Kidney (tissue), 14 donors: ENCODE results near the gene SLC28A1. TPM values are rescaled to one million over a fixed set of nuclear protein-coding genes. Genes with fewer than 3 reads are reported as not detected.

Experiments
- DNase-seq, 5 donors: peaks; one replicate each; pipeline ENCODE4 v3.0.0-alpha.2; 2013 to 2020
- FAIRE-seq: peaks from 2 replicates; lab custom pipeline; 2012; peaks lifted over from hg19 to GRCh38; lab: Jason Lieb, UNC
- H3K27ac ChIP-seq, 2 donors: one replicate each; pipeline ENCODE4 v1.7.0; 2013; ENCODE audit warnings: low read depth in 2 of 2, low read length in 2 of 2, inconsistent platforms in 1 of 2
- H3K27me3 ChIP-seq: one replicate; pipeline ENCODE4 v1.7.1; 2013; ENCODE audit warnings: low read length, inconsistent platforms; ENCODE audit not compliant: control insufficient read depth, insufficient read depth
- H3K36me3 ChIP-seq, 3 donors: one replicate each; pipeline versions ENCODE4 v1.7.0 to v1.7.1; 2013; ENCODE audit warnings: low read length in 3 of 3, control low read depth in 1 of 3, inconsistent platforms in 1 of 3; ENCODE audit not compliant: insufficient read depth in 3 of 3, control insufficient read depth in 2 of 3
- H3K4me1 ChIP-seq, 3 donors: one replicate each; pipeline versions ENCODE4 v1.7.0 to v1.7.1; 2013; ENCODE audit warnings: low read length in 3 of 3, inconsistent platforms in 1 of 3, low read depth in 1 of 3; ENCODE audit not compliant: control insufficient read depth in 2 of 3, insufficient read depth in 2 of 3
- H3K4me3 ChIP-seq, 3 donors: one replicate each; pipeline versions ENCODE4 v1.7.0 to v1.8.1; 2013; ENCODE audit warnings: low read length in 3 of 3, control low read depth in 1 of 3, inconsistent platforms in 1 of 3
- H3K9ac ChIP-seq, 3 donors: one replicate each; pipeline versions ENCODE4 v1.7.0 to v1.7.1; 2013; ENCODE audit warnings: low read length in 3 of 3, control low read depth in 1 of 3, inconsistent platforms in 1 of 3
- H3K9me3 ChIP-seq, 3 donors: one replicate each; pipeline versions ENCODE4 v1.7.0 to v1.7.1; 2013; ENCODE audit warnings: low read length in 3 of 3, control low read depth in 1 of 3, inconsistent platforms in 1 of 3; ENCODE audit not compliant: control insufficient read depth in 2 of 3, insufficient read depth in 1 of 3
- intact Hi-C: fragments of 100-400 bp; cut with DNase I; formaldehyde crosslinking; loops from one replicate; pipeline ENCODE4 v1.11.1; 2022
- polyA plus RNA-seq: library from polyadenylated mRNA; stranded (reverse); fragments of 350-450 nt; fragmentation: Illumina TruSeq; extraction: RNeasy Lipid Tissue Mini Kit (QIAGEN cat#74804); gene quantifications from one replicate; pipeline ENCODE4 v1.2.3, GENCODE V29; 2014; ENCODE audit warnings: low read depth, low replicate concordance; ENCODE audit not compliant: insufficient read depth
- total RNA-seq: library from RNA; stranded (reverse); fragmentation: NEBNext Ultra II Directional; extraction: Animal tissue kit (Norgen Biotek cat#: 25700); gene quantifications from one replicate; pipeline ENCODE4 v1.2.1, GENCODE V29; 2021
- TF ChIP-seq, protein P1 (sequence below): IDR thresholded peaks from 3 replicates; pipeline ENCODE4 v1.5.1; 2012; ENCODE audit warnings: mild to moderate bottlenecking, moderate library complexity, borderline replicate concordance; ENCODE audit not compliant: insufficient read depth; ENCODE audit errors: extremely low read depth
- donor health status: control.
- donor health status: control.
- donor health status: control.
- donor health status: control.
- donor health status: control.
- donor health status: DM: yes; HTN: yes; CAD: no.
- donor health status: Normal renal cell carcinoma (clear cell type).

Gene SLC28A1
- total and polyA plus RNA-seq, 2 donors from 2014 or later: 12.8 to 51.2 TPM

DNA sequence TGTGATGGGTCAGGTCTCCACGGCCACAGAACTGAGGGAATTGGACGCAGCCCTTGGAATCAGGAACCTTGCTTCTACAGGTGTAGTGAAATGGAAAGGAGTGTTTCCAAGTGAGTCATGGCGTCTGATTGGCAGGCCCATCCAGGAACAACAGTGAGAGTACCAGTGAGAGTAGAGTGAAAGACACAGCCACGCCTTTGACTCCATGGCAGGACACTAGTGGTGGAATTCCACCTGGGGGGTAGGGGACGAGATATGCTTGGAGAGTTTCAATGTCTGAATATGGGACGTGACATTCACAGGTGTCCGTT is 3.0 kb upstream of the SLC28A1 start:
- H3K9me3 ChIP-seq: no peaks in the 10 kb centered on the region
- H3K36me3 ChIP-seq: no peaks in the 10 kb centered on the region
- H3K27ac ChIP-seq: no peak overlapping the region
- peaks cover 0 to 4% (median 2%) of the 10 kb centered on the region in 3 donors for H3K4me1 ChIP-seq
- TF ChIP-seq, protein P1, sequence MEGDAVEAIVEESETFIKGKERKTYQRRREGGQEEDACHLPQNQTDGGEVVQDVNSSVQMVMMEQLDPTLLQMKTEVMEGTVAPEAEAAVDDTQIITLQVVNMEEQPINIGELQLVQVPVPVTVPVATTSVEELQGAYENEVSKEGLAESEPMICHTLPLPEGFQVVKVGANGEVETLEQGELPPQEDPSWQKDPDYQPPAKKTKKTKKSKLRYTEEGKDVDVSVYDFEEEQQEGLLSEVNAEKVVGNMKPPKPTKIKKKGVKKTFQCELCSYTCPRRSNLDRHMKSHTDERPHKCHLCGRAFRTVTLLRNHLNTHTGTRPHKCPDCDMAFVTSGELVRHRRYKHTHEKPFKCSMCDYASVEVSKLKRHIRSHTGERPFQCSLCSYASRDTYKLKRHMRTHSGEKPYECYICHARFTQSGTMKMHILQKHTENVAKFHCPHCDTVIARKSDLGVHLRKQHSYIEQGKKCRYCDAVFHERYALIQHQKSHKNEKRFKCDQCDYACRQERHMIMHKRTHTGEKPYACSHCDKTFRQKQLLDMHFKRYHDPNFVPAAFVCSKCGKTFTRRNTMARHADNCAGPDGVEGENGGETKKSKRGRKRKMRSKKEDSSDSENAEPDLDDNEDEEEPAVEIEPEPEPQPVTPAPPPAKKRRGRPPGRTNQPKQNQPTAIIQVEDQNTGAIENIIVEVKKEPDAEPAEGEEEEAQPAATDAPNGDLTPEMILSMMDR: no peak
- no peak overlapping the region for H3K9ac ChIP-seq
- DNase-seq: no peak
- intact Hi-C loops: no loop called here
- no peak for FAIRE-seq
- H3K4me3 ChIP-seq: no peak overlapping the region
- H3K27me3 ChIP-seq: no peaks in the 10 kb centered on the region

DNA sequence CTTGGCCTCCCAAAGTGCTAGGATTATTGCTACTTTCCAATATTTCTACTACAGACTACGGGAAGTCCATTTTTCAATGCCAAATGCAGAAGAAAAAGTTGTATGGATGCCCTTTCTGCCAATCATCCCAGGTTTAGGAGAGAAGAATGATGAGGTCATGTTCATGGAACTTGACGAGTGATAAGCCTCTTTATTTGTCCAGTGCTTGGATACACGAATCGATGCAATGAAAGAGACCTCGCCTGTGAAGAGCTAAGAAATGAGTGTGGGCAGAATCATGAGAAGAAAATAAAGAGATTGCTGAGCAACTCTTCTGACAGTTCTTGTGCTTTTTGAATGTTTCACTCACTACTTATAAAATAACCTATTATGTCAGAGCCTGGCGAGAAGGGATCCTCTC is 996 bp upstream of the SLC28A1 start:
- H3K9ac ChIP-seq: no peak overlapping the region
- DNase-seq (no peak), FAIRE-seq (no peak)
- H3K27ac ChIP-seq: peak overlapping the region; percentile 87 to 91
- intact Hi-C loops: no loop called here
- no peaks in the 10 kb centered on the region for H3K27me3 ChIP-seq
- TF ChIP-seq, protein P1: no peak
- no peak overlapping the region for H3K4me3 ChIP-seq
- H3K9me3 ChIP-seq: no peaks in the 10 kb centered on the region
- H3K36me3 ChIP-seq: no peaks in the 10 kb centered on the region
- peaks cover 0 to 11% (median 0%) of the 10 kb centered on the region in 3 donors for H3K4me1 ChIP-seq

DNA sequence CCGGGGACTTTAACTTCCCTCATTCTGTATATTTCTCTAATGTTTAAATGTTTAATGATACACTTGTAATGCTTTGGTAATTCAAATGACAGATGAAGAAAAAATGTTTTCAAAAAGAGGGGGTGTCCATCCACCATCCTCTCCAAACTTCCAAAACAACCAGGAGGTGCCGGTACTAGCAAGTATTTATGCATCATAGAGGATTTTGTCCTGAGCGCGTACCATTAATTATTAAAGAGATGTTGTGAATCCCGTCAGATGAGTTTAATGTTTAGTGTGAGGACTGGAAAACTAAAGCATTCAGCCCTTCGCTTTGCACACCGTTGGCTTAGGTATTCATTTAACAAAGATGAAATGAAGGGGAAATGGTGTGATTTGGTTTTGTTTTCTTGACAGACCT is 1.3 kb downstream of the SLC28A1 start:
- peak; percentile 11 for FAIRE-seq
- peaks cover 0 to 11% (median 0%) of the 10 kb centered on the region in 3 donors for H3K4me1 ChIP-seq
- TF ChIP-seq, protein P1: no peak
- peak overlapping the region; percentile 91 to 92 for H3K27ac ChIP-seq
- H3K27me3 ChIP-seq: no peaks in the 10 kb centered on the region
- peak overlapping the region in 2 of 3 donors; percentile 73 to 77 for H3K4me3 ChIP-seq
- peaks cover 0 to 7% (median 0%) of the 10 kb centered on the region in 3 donors for H3K36me3 ChIP-seq
- intact Hi-C loops: no loop called here
- H3K9me3 ChIP-seq: no peaks in the 10 kb centered on the region
- no peak for DNase-seq
- peak overlapping the region in 1 of 3 donors; percentile 71 for H3K9ac ChIP-seq
